Measurements from ENCODE around the gene PPCDC. TPM values are rescaled to one million over a fixed set of nuclear protein-coding genes. Genes with fewer than 3 reads are reported as not detected.

The PPCDC gene
- total RNA-seq, 1 experiment from 2014 or later: 18.0 TPM

- Histone ChIP-seq H3K4me1 (ENCODE audit: control insufficient read depth in 1 of 2, insufficient read depth in 2 of 2, low read length in 2 of 2) (peaks cover 15 to 18% of the 10 kb centered on the region in 2 experiments), H3K27ac (ENCODE audit: low read depth, low read length) (0 out of 2 replicates have a peak overlapping the region, but pooled peaks have one; percentile 2), H3K9ac (ENCODE audit: low read length) (no peak overlapping the region), H3K9me3 (ENCODE audit: control insufficient read depth in 1 of 2, insufficient read depth in 1 of 2, low read depth in 1 of 2, low read length in 2 of 2) (no peaks in the 10 kb centered on the region), H3K27me3 (ENCODE audit: insufficient read depth, low read length) (no peaks in the 10 kb centered on the region), H3K79me2 (ENCODE audit: insufficient read depth, low read length) (no peaks in the 10 kb centered on the region), H4K20me1 (ENCODE audit: insufficient read depth) (no peaks in the 10 kb centered on the region), H2AFZ (ENCODE audit: low read depth, low read length, poor library complexity, severe bottlenecking) (peak overlapping the region; percentile 39), H3K4me2 (ENCODE audit: low read length) (peak overlapping the region; percentile 48), H3K9me2 (ENCODE audit: insufficient read depth) (no peaks in the 10 kb centered on the region), H3K4me3 (replicated peaks in 1 of 2; ENCODE audit: low read depth in 1 of 2, low read length in 2 of 2) (no peak overlapping the region), H3K36me3 (ENCODE audit: control insufficient read depth in 1 of 2, insufficient read depth in 2 of 2, low read length in 2 of 2) (no peaks in the 10 kb centered on the region)
- ChIA-PET CTCF (interaction anchor here (0.6 to 1.4 kb wide), 5 partner anchors 9 to 341 kb away, joined by 3 to 6 read pairs (median 3); partner anchors contain the start of gene C15orf39), RAD21 (ENCODE audit: low non-redundant PET in 1 of 2, low total read pairs in 2 of 2, uncharacterized antibody in 2 of 2, unreplicated experiment in 2 of 2) (interaction anchor here in 1 of 2 experiments (1.2 kb wide), 1 partner anchor 11 kb away, joined by 4 read pairs; no protein-coding TSS in a partner anchor), POLR2A (interaction anchor here (1.6 kb wide), 1 partner anchor 17 kb away, joined by 5 read pairs; the partner anchor contains the start of gene SCAMP5)
- ATAC-seq (peak; percentile 92), DNase-seq (ENCODE audit: low read depth, low spot score) (no peak)
- no TSS peak for BruUV-seq (replicated peaks)
- TF ChIP-seq CEBPB (IDR thresholded peaks at IDR 0.05; ENCODE audit: low read depth): no peak
- no peak for TF ChIP-seq SIN3A (IDR thresholded peaks at IDR 0.05; ENCODE audit: low read depth)
- TF ChIP-seq JUND (IDR thresholded peaks at IDR 0.05): 0 out of 2 replicates have a peak, but pooled peaks have one; percentile 23
- intact Hi-C loops (cut with micrococcal nuclease): no loop called here
Measured at GRCh38 chr15:74978503-74978902, 44.9 kb upstream of the PPCDC start.

GRCh38 chr15:74982183-74982582 lies 41.2 kb upstream of the PPCDC start:
- CTCF ChIA-PET: interaction anchor here (1.1 kb wide), 1 partner anchor 31 kb away, joined by 3 read pairs; no protein-coding TSS in a partner anchor
- no peak overlapping the region for H3K9ac ChIP-seq (ENCODE audit: low read length)
- no peak for TF ChIP-seq EZH2 (IDR thresholded peaks at IDR 0.05)
- TF ChIP-seq REST (IDR thresholded peaks at IDR 0.05; ENCODE audit: low read depth): no peak
- no peak for TF ChIP-seq ATF3 (IDR thresholded peaks at IDR 0.05)
- H3K9me2 ChIP-seq (ENCODE audit: insufficient read depth): no peaks in the 10 kb centered on the region
- H3K79me2 ChIP-seq (ENCODE audit: insufficient read depth, low read length): no peaks in the 10 kb centered on the region
- RAD21 ChIA-PET (ENCODE audit: low non-redundant PET in 1 of 2, low total read pairs in 2 of 2, uncharacterized antibody in 2 of 2, unreplicated experiment in 2 of 2): no interaction called here
- H3K27me3 ChIP-seq (ENCODE audit: insufficient read depth, low read length): no peaks in the 10 kb centered on the region
- H3K4me2 ChIP-seq (ENCODE audit: low read length): no peak overlapping the region
- ATAC-seq (no peak), DNase-seq (ENCODE audit: low read depth, low spot score) (no peak)
- peaks cover 24 to 26% of the 10 kb centered on the region in 2 experiments for H3K4me1 ChIP-seq (ENCODE audit: control insufficient read depth in 1 of 2, insufficient read depth in 2 of 2, low read length in 2 of 2)
- H3K36me3 ChIP-seq (ENCODE audit: control insufficient read depth in 1 of 2, insufficient read depth in 2 of 2, low read length in 2 of 2): no peaks in the 10 kb centered on the region
- no peak overlapping the region for H2AFZ ChIP-seq (ENCODE audit: low read depth, low read length, poor library complexity, severe bottlenecking)
- no peak overlapping the region for H3K27ac ChIP-seq (ENCODE audit: low read depth, low read length)
- BruUV-seq (replicated peaks): no TSS peak
- H4K20me1 ChIP-seq (ENCODE audit: insufficient read depth): no peaks in the 10 kb centered on the region
- intact Hi-C loops (cut with micrococcal nuclease): loop anchor here (10.0 kb wide), 1 partner anchor 607 kb away; no protein-coding TSS in a partner anchor
- POLR2A ChIA-PET: no interaction called here
- H3K4me3 ChIP-seq (replicated peaks in 1 of 2; ENCODE audit: low read depth in 1 of 2, low read length in 2 of 2): no peak overlapping the region
- no peaks in the 10 kb centered on the region for H3K9me3 ChIP-seq (ENCODE audit: control insufficient read depth in 1 of 2, insufficient read depth in 1 of 2, low read depth in 1 of 2, low read length in 2 of 2)
